Thymus (tissue), 14 donors: ENCODE results near the gene PVALB. TPM values are rescaled to one million over a fixed set of nuclear protein-coding genes. Genes with fewer than 3 reads are reported as not detected.

ENCODE experiments used
- DNase-seq, 9 donors: peaks; one replicate each; pipeline ENCODE4 v3.0.0-alpha.2; 2013; ENCODE audit warnings: low spot score in 9 of 9, low read depth in 6 of 9, missing footprints in 1 of 9
- H3K27ac ChIP-seq, 2 donors: one replicate each; pipeline ENCODE4 v1.5.1; 2013; ENCODE audit warnings: control low read depth in 1 of 2, low read depth in 1 of 2, low read length in 1 of 2, mild to moderate bottlenecking in 1 of 2, moderate library complexity in 1 of 2
- H3K27me3 ChIP-seq, 2 donors: one replicate each; pipeline ENCODE4 v1.5.1; 2013; ENCODE audit warnings: low read length in 1 of 2; ENCODE audit not compliant: control insufficient read depth in 2 of 2, insufficient read depth in 1 of 2
- H3K36me3 ChIP-seq, 2 donors: one replicate each; pipeline ENCODE4 v1.5.1; 2013; ENCODE audit warnings: low read length in 1 of 2, mild to moderate bottlenecking in 1 of 2, moderate library complexity in 1 of 2; ENCODE audit not compliant: control insufficient read depth in 2 of 2, insufficient read depth in 2 of 2
- H3K4me1 ChIP-seq, 2 donors: one replicate each; pipeline ENCODE4 v1.5.1; 2013; ENCODE audit warnings: low read length in 2 of 2; ENCODE audit not compliant: control insufficient read depth in 2 of 2, insufficient read depth in 2 of 2
- H3K4me3 ChIP-seq, 2 donors: one replicate each; pipeline ENCODE4 v1.5.1; 2013; ENCODE audit warnings: low read length in 2 of 2, control low read depth in 1 of 2, mild to moderate bottlenecking in 1 of 2
- H3K9me3 ChIP-seq, 2 donors: one replicate each; pipeline ENCODE4 v1.5.1; 2013; ENCODE audit warnings: low read length in 1 of 2, mild to moderate bottlenecking in 1 of 2; ENCODE audit not compliant: control insufficient read depth in 2 of 2, insufficient read depth in 1 of 2
- WGBS: extraction: QIAGEN DNeasy Blood & Tissue Kit; methylation state at CpG from one replicate; pipeline ENCODE4 v1.1.7; 2013; 5-methylcytosine and 5-hydroxymethylcytosine counted together
- long read RNA-seq, 10 donors: transcript quantifications; one replicate each; lab custom pipeline, GENCODE V29; 2026
- polyA plus RNA-seq: library from polyadenylated mRNA; stranded (reverse); fragments of 200-250 nt; gene quantifications from one replicate; pipeline ENCODE4 v1.2.3, GENCODE V29; 2013
- total RNA-seq: library from RNA; stranded (reverse); fragments of 120-200 nt; gene quantifications from one replicate; pipeline ENCODE4 v1.2.4, GENCODE V29; 2013
- donor health status: healthy.

The PVALB gene, protein sequence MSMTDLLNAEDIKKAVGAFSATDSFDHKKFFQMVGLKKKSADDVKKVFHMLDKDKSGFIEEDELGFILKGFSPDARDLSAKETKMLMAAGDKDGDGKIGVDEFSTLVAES
- total RNA-seq = 0.47 TPM
- polyA plus RNA-seq = 2.2 TPM
- long read RNA-seq, donor 1 = 0 reads
- long read RNA-seq, donor 2 = 0 reads
- long read RNA-seq, donor 3 = 0 reads
- long read RNA-seq, donor 4 = 0 reads
- long read RNA-seq, donor 5, partial matches to known transcripts = 0 of 2 reads
- long read RNA-seq, donor 5, other reads (novel, unspliced or antisense) = 0 of 2 reads
- long read RNA-seq, donor 6 = 0 reads
- long read RNA-seq, donor 7, partial matches to known transcripts = 0 of 2 reads
- long read RNA-seq, donor 7, other reads (novel, unspliced or antisense) = 0 of 2 reads
- long read RNA-seq, donor 8 = 0 reads
- long read RNA-seq, donor 9 = 0 reads
- long read RNA-seq, donor 10 = 0 reads

DNA sequence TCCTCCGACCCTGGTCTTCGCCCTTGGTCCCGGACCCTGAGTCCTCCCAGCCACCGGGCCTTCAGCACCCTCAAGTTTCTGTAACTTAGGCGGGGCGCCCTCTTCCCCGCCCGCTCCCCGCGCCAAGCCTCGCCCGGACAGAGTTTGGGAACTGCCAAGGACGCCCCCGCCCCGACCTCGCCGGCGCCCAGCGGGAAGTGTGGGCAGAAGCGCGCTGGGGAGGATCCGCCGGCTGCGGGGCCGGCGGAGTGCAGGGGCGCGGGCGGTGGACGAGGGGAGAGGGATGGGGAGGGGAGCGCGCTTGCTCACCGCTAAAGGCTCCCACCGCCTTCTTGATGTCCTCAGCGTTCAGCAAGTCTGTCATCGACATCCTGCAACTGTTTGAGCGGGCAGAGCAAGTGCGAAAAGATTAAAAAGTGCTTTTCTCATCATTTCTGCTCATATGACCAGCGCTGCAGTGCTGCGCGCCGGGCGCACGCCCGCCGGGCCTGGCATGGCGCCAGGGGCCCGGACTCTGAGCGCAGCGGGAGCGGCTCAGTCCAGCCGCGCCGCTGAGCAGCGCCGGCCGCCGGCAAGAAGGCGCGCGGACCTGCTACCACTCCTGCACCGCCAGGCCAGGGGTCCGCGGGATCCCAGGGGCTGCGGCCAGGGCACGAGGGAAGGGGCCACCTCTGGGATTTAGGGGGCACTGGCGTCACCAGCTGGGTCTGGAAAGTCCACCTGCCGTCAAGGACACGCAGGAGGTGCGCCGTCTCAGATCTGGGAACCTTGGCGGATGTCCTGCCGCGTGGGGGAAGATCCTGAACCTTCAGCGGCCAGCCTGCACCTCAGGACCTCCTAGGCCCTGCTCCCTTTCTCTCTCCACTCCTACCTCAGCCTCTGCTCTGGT, at the start of gene PVALB:
TSS of gene PVALB (minus strand) at position 400 of the 889 bp plus-strand sequence. CDS start at position 370, 30 bp downstream.
- H3K27ac ChIP-seq = no peak within 1 kb of the TSS

DNA sequence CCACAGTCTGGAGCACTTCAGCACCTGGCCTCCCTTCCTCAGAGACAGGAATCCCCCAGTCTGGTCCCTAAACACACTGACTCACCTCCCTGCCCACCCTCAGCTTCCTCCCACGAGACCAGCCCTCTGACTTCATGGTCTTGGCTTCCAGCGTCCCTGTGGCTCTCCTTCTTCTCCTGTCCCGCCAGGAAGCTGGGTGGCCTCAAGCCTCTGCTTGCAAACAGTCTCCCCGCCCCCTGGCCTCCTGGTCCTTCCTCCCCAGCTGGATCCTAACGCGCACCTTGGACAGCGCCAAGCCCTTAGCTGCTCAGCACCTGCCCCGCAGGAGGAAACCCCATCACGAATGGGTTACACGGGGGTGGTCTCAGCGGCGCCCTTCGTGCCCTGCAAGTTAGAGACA, 48.5 kb upstream of the PVALB start:
- Histone ChIP-seq H3K27ac (no peak overlapping the region), H3K4me3 (no peak overlapping the region), H3K27me3 (no peaks in the 10 kb centered on the region), H3K36me3 (peaks cover 0 to 2% of the 10 kb centered on the region in 2 donors), H3K4me1 (peaks cover 0 to 21% of the 10 kb centered on the region in 2 donors), H3K9me3 (no peaks in the 10 kb centered on the region)
- WGBS = 86% methylated on average over 13 of the region's 13 CpGs
- no peak for DNase-seq

More for the DNA sequence above, at the start of gene PVALB:
- Histone ChIP-seq H3K4me3 (no peak within 1 kb of the TSS), H3K9me3 (peaks cover 0 to 3% of the 10 kb centered on the region in 2 donors), H3K36me3 (no peaks in the 10 kb centered on the region), H3K27me3 (peaks cover 42 to 89% of the 10 kb centered on the region in 2 donors), H3K4me1 (no peaks in the 10 kb centered on the region)
- WGBS = 4% methylated on average over 75 of the region's 75 CpGs
- no peak for DNase-seq

DNA sequence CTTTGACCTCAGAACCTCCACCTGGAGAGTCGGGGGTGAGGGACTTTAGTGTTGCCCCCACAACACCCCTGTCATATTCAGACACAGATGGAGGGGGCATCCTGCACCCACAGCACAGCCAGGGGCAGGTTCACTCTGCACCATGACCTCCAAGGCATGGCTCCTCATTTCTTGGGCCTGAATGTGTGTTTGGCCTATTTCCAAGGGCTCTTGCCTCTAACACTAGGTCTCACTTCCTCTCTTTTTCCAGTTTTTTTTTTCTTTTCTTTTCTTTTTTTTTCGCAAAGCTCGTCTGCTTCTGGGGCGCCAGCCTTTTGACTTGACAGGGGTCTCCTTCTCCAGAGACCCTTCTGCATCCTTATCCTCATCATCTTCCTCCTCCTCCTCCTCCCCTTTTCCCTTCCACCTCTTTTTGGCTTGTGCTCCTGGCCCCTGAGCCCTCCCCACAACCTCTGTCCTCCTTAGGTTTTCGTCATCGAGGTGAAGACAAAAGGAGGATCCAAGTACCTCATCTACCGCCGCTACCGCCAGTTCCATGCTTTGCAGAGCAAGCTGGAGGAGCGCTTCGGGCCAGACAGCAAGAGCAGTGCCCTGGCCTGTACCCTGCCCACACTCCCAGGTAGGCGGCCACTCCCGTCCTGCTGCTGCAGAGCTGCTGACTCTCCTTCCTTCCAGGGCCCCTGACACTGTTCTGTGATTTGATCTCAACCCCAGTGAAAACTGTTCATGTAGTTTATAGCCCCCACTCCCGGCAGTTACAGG, 47.8 kb upstream of the PVALB start:
- H3K9me3 ChIP-seq = no peaks in the 10 kb centered on the region
- H3K27ac ChIP-seq = no peak overlapping the region
- H3K27me3 ChIP-seq = no peaks in the 10 kb centered on the region
- WGBS = 93% methylated on average over 14 of the region's 14 CpGs
- peaks cover 0 to 24% of the 10 kb centered on the region in 2 donors for H3K4me1 ChIP-seq
- H3K36me3 ChIP-seq = peaks cover 0 to 2% of the 10 kb centered on the region in 2 donors
- DNase-seq = no peak
- H3K4me3 ChIP-seq = no peak overlapping the region

GRCh38 chr22:36863979-36864378, 47.1 kb upstream of the PVALB start:
- Histone ChIP-seq H3K27ac (no peak overlapping the region), H3K9me3 (no peaks in the 10 kb centered on the region), H3K36me3 (no peaks in the 10 kb centered on the region), H3K4me3 (no peak overlapping the region), H3K27me3 (no peaks in the 10 kb centered on the region), H3K4me1 (peaks cover 0 to 24% of the 10 kb centered on the region in 2 donors)
- no peak for DNase-seq
- 99% methylated on average over 6 of the region's 6 CpGs for WGBS

DNA sequence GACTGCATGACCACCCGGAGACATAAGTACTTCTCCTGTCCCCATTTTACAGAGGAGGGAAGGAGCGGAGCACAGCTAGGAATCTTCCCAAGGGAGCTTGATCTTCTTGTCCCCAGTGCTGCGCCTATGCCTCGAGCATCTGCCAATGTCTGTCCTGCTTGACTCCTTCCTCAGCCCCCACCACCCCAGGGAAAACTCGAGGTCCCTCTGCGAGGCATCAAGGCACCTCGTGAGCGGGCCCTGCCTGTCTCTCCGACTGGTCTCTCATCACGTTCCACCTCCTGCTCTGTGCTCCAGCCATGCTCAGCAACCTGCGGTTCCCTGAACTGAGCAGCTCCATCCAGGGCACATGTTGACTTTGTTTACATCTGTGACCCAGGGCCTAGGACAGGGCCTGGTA, 46.4 kb upstream of the PVALB start:
- H3K27ac ChIP-seq = no peak overlapping the region
- H3K9me3 ChIP-seq = no peaks in the 10 kb centered on the region
- no peak for DNase-seq
- H3K4me3 ChIP-seq = no peak overlapping the region
- no peaks in the 10 kb centered on the region for H3K36me3 ChIP-seq
- WGBS = 97% methylated on average over 11 of the region's 11 CpGs
- H3K4me1 ChIP-seq = peaks cover 0 to 24% of the 10 kb centered on the region in 2 donors
- no peaks in the 10 kb centered on the region for H3K27me3 ChIP-seq

DNA sequence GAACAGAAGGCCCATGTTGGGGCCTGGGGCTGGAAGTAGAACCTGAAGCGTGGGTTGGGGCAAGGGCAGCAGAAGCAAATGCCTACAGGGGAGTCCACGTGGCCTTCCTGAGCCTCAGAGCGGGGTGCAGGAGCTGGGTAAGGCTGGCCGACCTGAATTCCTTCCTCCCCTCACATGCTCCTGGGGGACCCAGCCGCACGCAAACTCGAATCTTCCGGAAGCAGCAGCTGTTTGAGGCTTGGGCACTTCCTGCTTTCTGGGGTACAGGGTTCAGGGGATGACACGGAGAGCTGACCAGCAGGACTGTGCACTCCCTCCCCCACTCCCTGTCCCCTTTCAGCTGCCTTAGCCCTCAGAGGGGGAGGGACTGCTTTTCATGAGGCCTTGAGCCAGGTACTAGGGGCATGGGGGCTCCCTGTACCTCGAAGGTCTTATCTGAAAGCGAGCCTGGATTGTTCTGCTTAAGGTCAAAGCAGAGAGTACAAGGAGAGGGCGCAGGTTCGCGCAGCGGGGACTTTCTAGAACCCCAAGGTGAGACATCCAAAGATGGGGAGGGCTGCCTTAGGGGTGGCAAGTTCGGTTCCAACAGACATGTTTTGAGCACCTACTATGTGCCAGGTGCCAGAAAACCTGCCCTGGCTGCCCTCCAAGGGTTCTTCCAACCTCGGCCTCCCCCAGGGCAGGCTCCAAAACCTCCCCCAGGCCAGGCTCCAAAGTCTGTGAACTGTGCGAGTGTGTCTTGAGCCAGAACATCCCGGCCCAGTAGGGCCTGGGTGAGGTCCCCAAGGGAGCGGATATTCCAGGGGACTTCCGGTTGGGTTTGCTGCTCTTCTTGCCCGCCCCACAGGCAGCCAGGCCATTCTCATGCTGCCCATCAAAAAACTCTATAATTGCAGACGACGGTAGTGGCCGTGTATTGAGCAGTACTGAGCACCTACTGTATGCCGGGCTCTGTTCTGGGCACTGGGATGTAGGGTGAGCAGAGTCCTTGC, 45.7 kb upstream of the PVALB start:
- Histone ChIP-seq H3K27me3 (no peaks in the 10 kb centered on the region), H3K27ac (no peak overlapping the region), H3K36me3 (no peaks in the 10 kb centered on the region), H3K4me1 (peaks cover 0 to 24% of the 10 kb centered on the region in 2 donors), H3K4me3 (no peak overlapping the region), H3K9me3 (no peaks in the 10 kb centered on the region)
- 76% methylated on average over 26 of the region's 26 CpGs for WGBS
- peak in 1 of 9 donors; percentile 30 for DNase-seq

GRCh38 chr22:36860821-36861659, 44.2 kb upstream of the PVALB start, which contains the start of gene NCF4:
Gene NCF4, plus strand, starts transcription at chr22:36861006. Its CDS starts 166 bp downstream, at chr22:36861172.
- H3K4me3 ChIP-seq = no peak within 1 kb of the TSS
- H3K27ac ChIP-seq = peak within 1 kb of the TSS; percentile 40 to 48
- H3K27me3 ChIP-seq = peaks cover 4 to 6% of the 10 kb centered on the region in 2 donors
- H3K4me1 ChIP-seq = peaks cover 0 to 26% of the 10 kb centered on the region in 2 donors
- no peaks in the 10 kb centered on the region for H3K36me3 ChIP-seq
- H3K9me3 ChIP-seq = no peaks in the 10 kb centered on the region
- 66% methylated on average over 17 of the region's 17 CpGs for WGBS
- peak in 4 of 9 donors; percentile 14 to 57 (median 20) for DNase-seq
